ENCODE data around the gene PUM1. TPM values are rescaled to one million over a fixed set of nuclear protein-coding genes. Genes with fewer than 3 reads are reported as not detected.

PUM1 gene
- total and polyA plus RNA-seq, 2 of the 8 experiments (the other 6 are each of a cell fraction or from before 2014, with no cell fraction given): 122 to 177 TPM

DNA sequence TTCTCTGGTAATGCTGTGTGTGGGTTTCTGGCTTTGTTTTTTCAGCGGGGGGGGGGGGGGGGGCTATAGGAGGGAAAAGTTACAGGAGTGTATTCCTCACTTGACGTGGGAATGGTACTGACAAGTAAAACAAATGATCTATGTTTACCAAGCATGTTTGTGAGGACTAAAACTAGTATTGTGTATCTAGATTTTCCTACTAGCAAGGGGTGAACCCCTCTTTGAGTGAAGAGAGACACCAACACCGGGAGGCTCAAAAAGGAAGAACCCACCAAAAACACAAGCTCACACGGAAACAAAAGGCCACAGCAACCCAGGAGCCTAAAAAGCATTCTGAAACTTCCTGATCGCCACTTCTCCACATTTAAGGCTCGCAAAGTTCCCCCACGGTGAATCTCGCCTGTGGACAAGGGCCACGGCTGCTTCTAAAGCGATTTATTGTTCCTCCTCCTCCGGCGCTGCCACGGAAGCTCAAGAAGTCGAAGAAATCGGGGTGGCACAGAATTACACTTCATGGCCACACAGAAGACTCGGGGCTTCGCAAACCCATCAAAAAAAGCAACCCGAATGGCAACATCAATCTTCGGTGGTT is 703 bp downstream of the PUM1 start (continued):
- TF ChIP-seq ATF3 (IDR thresholded peaks at IDR 0.05; ENCODE audit: insufficient read depth, low read depth, low read length): no peak
- peak in 1 of 2 experiments; percentile 66; a peak in 1 of 4 replicates for TF ChIP-seq HDAC2 (IDR thresholded peaks at IDR 0.05; ENCODE audit: borderline replicate concordance in 1 of 2, low read depth in 2 of 2, low read length in 2 of 2)
- TF ChIP-seq NRF1 (IDR thresholded peaks at IDR 0.05; ENCODE audit: low read depth, low read length): no peak

Measured in H1 (cell line).